ENCODE measurements around the gene FAAP20. TPM values are rescaled to one million over a fixed set of nuclear protein-coding genes. Genes with fewer than 3 reads are reported as not detected.

FAAP20 gene
- total RNA-seq, 1 experiment from 2014 or later: 133 TPM

- TF ChIP-seq ARID4B (CRISPR knock-in tag; IDR thresholded peaks at IDR 0.05; ENCODE audit: borderline replicate concordance) (no peak), TEAD4 (CRISPR knock-in tag; IDR thresholded peaks at IDR 0.05) (no peak), ATF3 (CRISPR knock-in tag; conservative IDR thresholded peaks at IDR 0.05) (no peak), NR1H2 (CRISPR knock-in tag; IDR thresholded peaks at IDR 0.05) (no peak), E2F5 (CRISPR knock-in tag; IDR thresholded peaks at IDR 0.05) (no peak), ATF2 (CRISPR knock-in tag; IDR thresholded peaks at IDR 0.05; ENCODE audit: borderline replicate concordance, low read depth) (no peak), ZBTB43 (CRISPR knock-in tag; IDR thresholded peaks at IDR 0.05) (no peak)
Measured at GRCh38 chr1:2180297-2181245, 14.0 kb downstream of the FAAP20 start (continued).

- H3K4me1 Mint-ChIP-seq: no peaks in the 10 kb centered on the region
- ChIA-PET CTCF (interaction anchor here (2.4 kb wide), 1 partner anchor 39 kb away, joined by 6 read pairs; no protein-coding TSS in a partner anchor), POLR2A (no interaction called here)
- peak; percentile 76; the same call in 1 of the 2 replicates for TF ChIP-seq ZNF317 (CRISPR knock-in tag; IDR thresholded peaks at IDR 0.05; ENCODE audit: borderline replicate concordance, low read depth)
- no peak for TF ChIP-seq ZNF121 (CRISPR knock-in tag; IDR thresholded peaks at IDR 0.05)
- DNase-seq (ENCODE audit: low spot score) (no peak), ATAC-seq (no peak)
- no peaks in the 10 kb centered on the region for H3K27me3 Mint-ChIP-seq (ENCODE audit: low read depth)
- peak overlapping the region; percentile 45; the same call in 1 of the 2 replicates for H3K27ac Mint-ChIP-seq
- no peaks in the 10 kb centered on the region for H3K9me3 Mint-ChIP-seq
- no peak overlapping the region for H3K4me3 Mint-ChIP-seq
- H3K36me3 Mint-ChIP-seq: peaks cover 19% of the 10 kb centered on the region
Measured at GRCh38 chr1:2179283-2180013, 15.1 kb downstream of the FAAP20 start.

- Mint-ChIP-seq H3K36me3 (peaks cover 19% of the 10 kb centered on the region), H3K9me3 (no peaks in the 10 kb centered on the region)
- POLR2A ChIA-PET: no interaction called here
Measured at GRCh38 chr1:2178875-2179274, 15.7 kb downstream of the FAAP20 start.

More at GRCh38 chr1:2178875-2179274, 15.7 kb downstream of the FAAP20 start:
- Mint-ChIP-seq H3K4me1 (0 out of 2 replicates have a peak, but pooled peaks cover 3% of the 10 kb centered on the region), H3K4me3 (no peak overlapping the region), H3K27me3 (ENCODE audit: low read depth) (no peaks in the 10 kb centered on the region), H3K27ac (no peak overlapping the region)
- DNase-seq (ENCODE audit: low spot score) (no peak), ATAC-seq (no peak)
- no peak for TF ChIP-seq MLX (CRISPR knock-in tag; IDR thresholded peaks at IDR 0.05)
- no peak for TF ChIP-seq NFE2L1 (CRISPR knock-in tag; IDR thresholded peaks at IDR 0.05)
- no peak for TF ChIP-seq GABPB1 (CRISPR knock-in tag; IDR thresholded peaks at IDR 0.05)
- no peak for TF ChIP-seq E2F1 (CRISPR knock-in tag; IDR thresholded peaks at IDR 0.05)
- TF ChIP-seq E2F5 (CRISPR knock-in tag; IDR thresholded peaks at IDR 0.05): no peak
- no peak for TF ChIP-seq ZNF425 (CRISPR knock-in tag; conservative IDR thresholded peaks at IDR 0.05)
- no peak for TF ChIP-seq NR3C1 (CRISPR knock-in tag; conservative IDR thresholded peaks at IDR 0.05; ENCODE audit: low read depth)
- CTCF ChIA-PET: interaction anchor here (2.4 kb wide), 1 partner anchor 39 kb away, joined by 6 read pairs; no protein-coding TSS in a partner anchor

Measured in WTC11 (cell line).